Spleen (tissue), 7 donors: ENCODE measurements around the gene ATOX1.

Experiments used
- POLR2A ChIP-seq, 3 donors: fragments of 450-650 bp; IDR thresholded peaks; one replicate each; pipeline ENCODE4 v1.5.1; 2017; ENCODE audit warnings: antibody characterized with exemption in 3 of 3, mild to moderate bottlenecking in 1 of 3
- POLR2AphosphoS5 ChIP-seq, 3 donors: sonication (generic); formaldehyde crosslinking; IDR thresholded peaks; one replicate each; pipeline ENCODE4 v1.5.1; 2017; ENCODE audit warnings: antibody characterized with exemption in 3 of 3
- TF ChIP-seq, protein P1 (sequence below), 11 experiments: fragments of 200-600 bp in 7 of 11; fragments of 450-650 bp in 4 of 11; sonication (generic) in 4 of 11; IDR thresholded peaks in 8 of 11; conservative IDR thresholded peaks in 3 of 11; 1 replicate in 7 of 11; 2 replicates in 4 of 11; pipeline versions ENCODE4 v1.4.0 to v1.8.0; 2016 to 2021; ENCODE audit warnings: antibody characterized with exemption in 11 of 11, inconsistent platforms in 4 of 11, mild to moderate bottlenecking in 1 of 11
- donor health status: DM: no; HTN: no; CAD: no; lungs with moderate emphysema.
- donor health status: DM: no; HTN: no; CAD: no.
- donor health status: DM: no; HTN: no; CAD: no.

DNA sequence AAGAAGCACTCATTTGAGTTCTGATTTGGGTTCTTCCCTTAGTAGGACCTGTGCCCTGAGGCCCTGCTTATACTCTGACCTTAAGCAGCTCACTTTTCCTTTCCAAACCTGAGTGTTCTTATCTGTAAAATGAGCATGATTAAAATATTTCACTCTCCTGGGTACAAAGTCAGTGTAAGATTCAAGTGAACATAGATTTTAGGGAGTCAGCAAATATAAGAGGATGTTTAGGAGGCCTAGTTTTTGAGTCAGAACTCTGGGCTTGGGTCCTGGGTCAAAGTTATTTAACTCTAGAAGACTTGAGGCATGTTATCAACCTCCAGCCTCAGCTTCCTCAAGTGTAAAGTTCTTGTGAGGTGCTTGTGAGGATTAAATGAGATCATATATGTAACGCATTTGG lies 63.0 kb downstream of the ATOX1 start:
- TF ChIP-seq POLR2A (IDR thresholded peaks at IDR 0.05) (no peak), POLR2AphosphoS5 (IDR thresholded peaks at IDR 0.05) (no peak)
- TF ChIP-seq, protein P1, sequence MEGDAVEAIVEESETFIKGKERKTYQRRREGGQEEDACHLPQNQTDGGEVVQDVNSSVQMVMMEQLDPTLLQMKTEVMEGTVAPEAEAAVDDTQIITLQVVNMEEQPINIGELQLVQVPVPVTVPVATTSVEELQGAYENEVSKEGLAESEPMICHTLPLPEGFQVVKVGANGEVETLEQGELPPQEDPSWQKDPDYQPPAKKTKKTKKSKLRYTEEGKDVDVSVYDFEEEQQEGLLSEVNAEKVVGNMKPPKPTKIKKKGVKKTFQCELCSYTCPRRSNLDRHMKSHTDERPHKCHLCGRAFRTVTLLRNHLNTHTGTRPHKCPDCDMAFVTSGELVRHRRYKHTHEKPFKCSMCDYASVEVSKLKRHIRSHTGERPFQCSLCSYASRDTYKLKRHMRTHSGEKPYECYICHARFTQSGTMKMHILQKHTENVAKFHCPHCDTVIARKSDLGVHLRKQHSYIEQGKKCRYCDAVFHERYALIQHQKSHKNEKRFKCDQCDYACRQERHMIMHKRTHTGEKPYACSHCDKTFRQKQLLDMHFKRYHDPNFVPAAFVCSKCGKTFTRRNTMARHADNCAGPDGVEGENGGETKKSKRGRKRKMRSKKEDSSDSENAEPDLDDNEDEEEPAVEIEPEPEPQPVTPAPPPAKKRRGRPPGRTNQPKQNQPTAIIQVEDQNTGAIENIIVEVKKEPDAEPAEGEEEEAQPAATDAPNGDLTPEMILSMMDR (IDR thresholded peaks at IDR 0.05 in 8 of 11, conservative IDR thresholded peaks at IDR 0.05 in 3 of 11) = no peak
